Colonic mucosa (tissue), 4 donors: ENCODE measurements around the gene PGRMC2. TPM values are rescaled to one million over a fixed set of nuclear protein-coding genes. Genes with fewer than 3 reads are reported as not detected.

Experiments
- DNase-seq: peaks from one replicate; pipeline ENCODE4 v3.0.0-alpha.2; 2020
- H3K27ac ChIP-seq: fragments of 200-600 bp; one replicate; pipeline ENCODE4 v1.8.0; 2021
- H3K27me3 ChIP-seq: fragments of 200-600 bp; one replicate; pipeline ENCODE4 v1.8.0; 2021
- H3K36me3 ChIP-seq: fragments of 200-600 bp; one replicate; pipeline ENCODE4 v1.8.0; 2021
- H3K4me1 ChIP-seq: fragments of 200-600 bp; one replicate; pipeline ENCODE4 v1.8.0; 2021; ENCODE audit warnings: mild to moderate bottlenecking
- H3K4me3 ChIP-seq: fragments of 200-600 bp; one replicate; pipeline ENCODE4 v1.8.0; 2021
- H3K9ac ChIP-seq, 2 donors: one replicate each; pipeline ENCODE4 v1.7.0; 2013; ENCODE audit warnings: control low read depth in 2 of 2, low read depth in 2 of 2, low read length in 2 of 2
- H3K9me3 ChIP-seq: fragments of 200-600 bp; one replicate; pipeline ENCODE4 v1.8.0; 2021
- CTCF ChIP-seq: fragments of 200-600 bp; IDR thresholded peaks from one replicate; pipeline ENCODE4 v1.8.0; 2022; ENCODE audit warnings: antibody characterized with exemption, mild to moderate bottlenecking
- intact Hi-C: fragments of 100-400 bp; cut with DNase I; formaldehyde crosslinking; loops from one replicate; pipeline ENCODE4 v1.14.1; 2022
- total RNA-seq, 2 donors: library from RNA; stranded (reverse); fragmentation: NEBNext Ultra II Directional in 1 of 2; extraction: Animal tissue kit (Norgen Biotek cat#: 25700) in 1 of 2; gene quantifications; one replicate each; pipeline ENCODE4 v1.2.1, GENCODE V29; 2021
- donor health status: healthy.
- donor health status: DM: no; HTN: no; CAD: no.
- donor health status: DM: no; HTN: no; CAD: no.

PGRMC2 gene
- total RNA-seq, 2 donors from 2014 or later: 76.3 to 116 TPM

- TF ChIP-seq CTCF: no peak
- H3K4me3 ChIP-seq: no peak overlapping the region
- DNase-seq: no peak
- no peaks in the 10 kb centered on the region for H3K9me3 ChIP-seq
- H3K36me3 ChIP-seq: no peaks in the 10 kb centered on the region
- no peaks in the 10 kb centered on the region for H3K4me1 ChIP-seq
- no peaks in the 10 kb centered on the region for H3K27me3 ChIP-seq
- intact Hi-C loops: no loop called here
- H3K9ac ChIP-seq: no peak overlapping the region
- no peak overlapping the region for H3K27ac ChIP-seq
Observed at GRCh38 chr4:128228845-128229795, 58.5 kb downstream of the PGRMC2 start.

GRCh38 chr4:128227991-128228571 is 59.5 kb downstream of the PGRMC2 start:
- Histone ChIP-seq H3K9me3 (no peaks in the 10 kb centered on the region), H3K27ac (no peak overlapping the region), H3K27me3 (no peaks in the 10 kb centered on the region), H3K4me1 (no peaks in the 10 kb centered on the region), H3K36me3 (no peaks in the 10 kb centered on the region), H3K4me3 (no peak overlapping the region), H3K9ac (no peak overlapping the region)
- intact Hi-C loops: no loop called here
- TF ChIP-seq CTCF: no peak
- DNase-seq: no peak

- H3K9me3 ChIP-seq: no peaks in the 10 kb centered on the region
- H3K27ac ChIP-seq: no peak overlapping the region
- TF ChIP-seq CTCF: no peak
- H3K4me1 ChIP-seq: no peaks in the 10 kb centered on the region
- H3K27me3 ChIP-seq: no peaks in the 10 kb centered on the region
- no peak overlapping the region for H3K9ac ChIP-seq
- no peak overlapping the region for H3K4me3 ChIP-seq
- H3K36me3 ChIP-seq: no peaks in the 10 kb centered on the region
- intact Hi-C loops: no loop called here
- no peak for DNase-seq
Observed at GRCh38 chr4:128225148-128225547, 62.5 kb downstream of the PGRMC2 start.

GRCh38 chr4:128221586-128221985 is 66.0 kb downstream of the PGRMC2 start:
- no peak overlapping the region for H3K4me3 ChIP-seq
- no peak for TF ChIP-seq CTCF
- no peak for DNase-seq
- no peaks in the 10 kb centered on the region for H3K9me3 ChIP-seq
- H3K4me1 ChIP-seq: no peaks in the 10 kb centered on the region
- H3K9ac ChIP-seq: no peak overlapping the region
- no peaks in the 10 kb centered on the region for H3K36me3 ChIP-seq
- H3K27me3 ChIP-seq: no peaks in the 10 kb centered on the region
- no peak overlapping the region for H3K27ac ChIP-seq
- intact Hi-C loops: no loop called here

GRCh38 chr4:128220286-128221235 is 67.1 kb downstream of the PGRMC2 start:
- DNase-seq: no peak
- no peak for TF ChIP-seq CTCF
- intact Hi-C loops: no loop called here
- Histone ChIP-seq H3K27me3 (no peaks in the 10 kb centered on the region), H3K27ac (no peak overlapping the region), H3K36me3 (no peaks in the 10 kb centered on the region), H3K4me1 (no peaks in the 10 kb centered on the region), H3K9ac (no peak overlapping the region), H3K4me3 (no peak overlapping the region), H3K9me3 (no peaks in the 10 kb centered on the region)
